OCI-LY3 (cell line): ENCODE measurements around the gene ADGRE1.

ENCODE experiments used
- H2AFZ ChIP-seq: fragments of 200-600, 300-600 bp; shearing (Covaris generic); 2 replicates; pipeline ENCODE4 v1.6.0; 2014; ENCODE audit warnings: antibody characterized with exemption, low read depth, low read length
- H3K27ac ChIP-seq: fragments of 200-600, 300-600 bp; sonication (generic); 2 replicates; pipeline ENCODE4 v1.5.1; 2014; ENCODE audit warnings: mild to moderate bottlenecking, low read length, moderate library complexity, mixed read lengths
- H3K27me3 ChIP-seq: fragments of 200-600, 300-600 bp; sonication (generic); 2 replicates; pipeline ENCODE4 v1.6.1; 2014; ENCODE audit warnings: low read depth, low read length, mixed read lengths
- H3K36me3 ChIP-seq: fragments of 200-600, 300-600 bp; sonication (generic); replicated peaks from 2 replicates; pipeline ENCODE3; 2014; ENCODE audit warnings: low read depth, low read length, mixed read lengths
- H3K4me1 ChIP-seq: fragments of 300-600, 200-600 bp; sonication (generic); 2 replicates; pipeline ENCODE4 v1.6.1; 2014; ENCODE audit warnings: low read length, mixed read lengths
- H3K4me2 ChIP-seq: fragments of 200-600, 300-600 bp; sonication (generic); 2 replicates; pipeline ENCODE4 v1.6.1; 2014; ENCODE audit warnings: low read length, mixed read lengths
- H3K4me3 ChIP-seq: fragments of 300-600, 200-600 bp; sonication (generic); 2 replicates; pipeline ENCODE4 v1.5.1; 2014; ENCODE audit warnings: antibody characterized with exemption, mild to moderate bottlenecking, low read length, moderate library complexity
- H3K79me2 ChIP-seq: fragments of 300-600, 200-600 bp; shearing (Covaris generic); 2 replicates; pipeline ENCODE4 v1.6.1; 2014; ENCODE audit warnings: mild to moderate bottlenecking, low read length, mixed read lengths
- H3K9ac ChIP-seq: fragments of 300-600, 200-600 bp; shearing (Covaris generic); 2 replicates; pipeline ENCODE4 v1.6.0; 2014; ENCODE audit warnings: mild to moderate bottlenecking, low read length, moderate library complexity
- H3K9me3 ChIP-seq: fragments of 200-600, 300-600 bp; shearing (Covaris generic); 2 replicates; pipeline ENCODE4 v1.6.1; 2014; ENCODE audit warnings: low read length, mixed read lengths; ENCODE audit not compliant: insufficient read depth
- H4K20me1 ChIP-seq: fragments of 200-600, 300-600 bp; sonication (generic); 2 replicates; pipeline ENCODE4 v1.6.1; 2016; ENCODE audit warnings: low read length, mixed read lengths; ENCODE audit not compliant: insufficient read depth
- CTCF ChIP-seq: fragments of 200-600, 300-600 bp; sonication (generic); IDR thresholded peaks from 2 replicates; pipeline ENCODE4 v1.5.1; 2014; ENCODE audit warnings: antibody characterized with exemption, low read length, low read depth
- EZH2phosphoT487 ChIP-seq: fragments of 200-600 bp; shearing (Covaris generic); IDR thresholded peaks from 2 replicates; pipeline ENCODE4 v1.6.1; 2018; ENCODE audit warnings: antibody characterized with exemption, mixed run types, low read depth

The ADGRE1 gene

GRCh38 chr19:6935069-6935468 lies 47.7 kb downstream of the ADGRE1 start:
- Histone ChIP-seq H3K36me3 (peaks cover under 1% of the 10 kb centered on the region), H3K79me2 (no peaks in the 10 kb centered on the region), H3K27ac (no peak overlapping the region), H3K4me3 (no peak overlapping the region), H3K9me3 (0 out of 2 replicates have a peak, but pooled peaks cover 1% of the 10 kb centered on the region), H3K4me1 (no peaks in the 10 kb centered on the region), H4K20me1 (no peaks in the 10 kb centered on the region), H3K9ac (no peak overlapping the region), H3K4me2 (no peak overlapping the region), H3K27me3 (no peaks in the 10 kb centered on the region), H2AFZ (no peak overlapping the region)
- TF ChIP-seq EZH2phosphoT487 (no peak), CTCF (no peak)

GRCh38 chr19:6935618-6936017 lies 48.2 kb downstream of the ADGRE1 start:
- H2AFZ ChIP-seq, result no peak overlapping the region
- no peak overlapping the region for H3K9ac ChIP-seq
- no peak overlapping the region for H3K4me2 ChIP-seq
- no peaks in the 10 kb centered on the region for H3K4me1 ChIP-seq
- H3K9me3 ChIP-seq, result no peaks in the 10 kb centered on the region
- H3K4me3 ChIP-seq, result no peak overlapping the region
- TF ChIP-seq CTCF, result no peak
- TF ChIP-seq EZH2phosphoT487, result no peak
- no peaks in the 10 kb centered on the region for H3K27me3 ChIP-seq
- H3K36me3 ChIP-seq, result no peaks in the 10 kb centered on the region
- H4K20me1 ChIP-seq, result no peaks in the 10 kb centered on the region
- no peak overlapping the region for H3K27ac ChIP-seq
- no peaks in the 10 kb centered on the region for H3K79me2 ChIP-seq

- Histone ChIP-seq H3K4me1 (peaks cover 12% of the 10 kb centered on the region), H3K4me2 (no peak overlapping the region), H3K4me3 (no peak overlapping the region), H4K20me1 (no peaks in the 10 kb centered on the region), H3K9ac (no peak overlapping the region), H3K27me3 (no peaks in the 10 kb centered on the region), H3K36me3 (no peaks in the 10 kb centered on the region), H3K9me3 (no peaks in the 10 kb centered on the region), H3K27ac (no peak overlapping the region), H3K79me2 (no peaks in the 10 kb centered on the region), H2AFZ (no peak overlapping the region)
- TF ChIP-seq EZH2phosphoT487, result no peak
- no peak for TF ChIP-seq CTCF
These were observed 58.4 kb downstream of the ADGRE1 start for GRCh38 chr19:6945733-6946132.

- Histone ChIP-seq H4K20me1 (no peaks in the 10 kb centered on the region), H3K79me2 (no peaks in the 10 kb centered on the region), H3K27me3 (no peaks in the 10 kb centered on the region), H3K9me3 (no peaks in the 10 kb centered on the region), H3K9ac (no peak overlapping the region), H3K27ac (no peak overlapping the region), H3K36me3 (no peaks in the 10 kb centered on the region), H3K4me3 (peak overlapping the region; percentile 45), H2AFZ (no peak overlapping the region), H3K4me2 (peak overlapping the region; percentile 55), H3K4me1 (peaks cover 12% of the 10 kb centered on the region)
- TF ChIP-seq EZH2phosphoT487 (no peak), CTCF (no peak)
These were observed 60.4 kb downstream of the ADGRE1 start for GRCh38 chr19:6947745-6948144.
